GM12878 (cell line): ENCODE results near the gene MCTP2. TPM values are rescaled to one million over a fixed set of nuclear protein-coding genes. Genes with fewer than 3 reads are reported as not detected.
A peak's percentile ranks its signal among the peaks of the same experiment; 100 is the strongest.

Experiments used
- BACH1 ChIP-seq: fragments of 450-650 bp; IDR thresholded peaks from 2 replicates; pipeline ENCODE4 v1.6.1; 2017; ENCODE audit warnings: mild to moderate bottlenecking, borderline replicate concordance
- BCL11A ChIP-seq: IDR thresholded peaks from 2 replicates; pipeline ENCODE4 v1.6.1; 2011; ENCODE audit warnings: low read depth, low read length
- CBFB ChIP-seq: IDR thresholded peaks from 2 replicates; pipeline ENCODE4 v1.6.1; 2016; ENCODE audit warnings: antibody characterized with exemption, low read depth
- CBX3 ChIP-seq: fragments of 200-600 bp; sonication (generic); IDR thresholded peaks from 2 replicates; pipeline ENCODE4 v1.6.1; 2016; ENCODE audit warnings: low read depth, borderline replicate concordance
- EGR1 ChIP-seq, 2 experiments: IDR thresholded peaks; 1 replicate in 1 of 2; 2 replicates in 1 of 2; pipeline ENCODE4 v1.6.1; 2011 to 2012; ENCODE audit warnings: low read depth in 2 of 2, low read length in 2 of 2, borderline replicate concordance in 1 of 2, mild to moderate bottlenecking in 1 of 2, moderate library complexity in 1 of 2
- FOXM1 ChIP-seq: IDR thresholded peaks from 2 replicates; pipeline ENCODE4 v1.6.1; 2012; ENCODE audit warnings: low read depth, mild to moderate bottlenecking, inconsistent platforms, low read length, moderate library complexity
- HCFC1 ChIP-seq: fragments of 150-350 bp; IDR thresholded peaks from 2 replicates; pipeline ENCODE4 v1.6.1; 2014; ENCODE audit warnings: low read length
- IRF4 ChIP-seq: IDR thresholded peaks from 2 replicates; pipeline ENCODE4 v1.6.1; 2011; ENCODE audit warnings: low read depth, low read length
- MEF2B ChIP-seq: fragments of 450-650 bp; IDR thresholded peaks from 2 replicates; pipeline ENCODE4 v1.6.1; 2018; ENCODE audit warnings: mild to moderate bottlenecking, moderate library complexity; ENCODE audit not compliant: partially characterized antibody, poor library complexity, severe bottlenecking
- NFYA ChIP-seq: IDR thresholded peaks from 2 replicates; pipeline ENCODE4 v1.6.1; 2011; ENCODE audit warnings: low read depth, mild to moderate bottlenecking, low read length, improper control_type of control experiment, borderline replicate concordance
- NFYB ChIP-seq: IDR thresholded peaks from 2 replicates; pipeline ENCODE4 v1.6.1; 2011; ENCODE audit warnings: low read depth, mild to moderate bottlenecking, low read length, improper control_type of control experiment, moderate library complexity; ENCODE audit not compliant: insufficient read depth
- NR2C2 ChIP-seq: IDR thresholded peaks from 2 replicates; pipeline ENCODE4 v1.6.1; 2011; ENCODE audit warnings: borderline replicate concordance, low read depth; ENCODE audit not compliant: control insufficient read depth, insufficient read length
- PAX8 ChIP-seq: fragments of 450-650 bp; IDR thresholded peaks from 2 replicates; pipeline ENCODE4 v1.6.1; 2017; ENCODE audit warnings: mild to moderate bottlenecking, moderate library complexity
- RELA ChIP-seq: fragments of 450-650 bp; IDR thresholded peaks from 2 replicates; pipeline ENCODE4 v1.8.0; 2014; ENCODE audit warnings: borderline replicate concordance; ENCODE audit not compliant: partially characterized antibody
- SIN3A ChIP-seq: IDR thresholded peaks from 2 replicates; pipeline ENCODE4 v1.6.1; 2012; ENCODE audit warnings: low read depth, low read length, improper control_type of control experiment
- ZNF274 ChIP-seq: IDR thresholded peaks from one replicate; pipeline ENCODE4 v1.8.0; 2011; ENCODE audit not compliant: insufficient read length, insufficient read depth
- polyA plus RNA-seq, 11 experiments: library from polyadenylated mRNA; depleted of rRNA in 4 of 11; unstranded in 6 of 11; stranded (reverse) in 5 of 11; fragments of >200 nt; fragmentation: Nextera tagmentation in 4 of 11; fragmentation: Illumina TruSeq in 1 of 11; extraction: Ambion mirVana in 4 of 11; extraction: Trizol in 1 of 11; gene quantifications; 1 replicate in 1 of 11; 2 replicates in 10 of 11; pipeline versions ENCODE4 v1.2.1 to v1.2.3, GENCODE V29; 2011 to 2016; ENCODE audit warnings: inconsistent platforms in 2 of 11, missing spikeins in 2 of 11, low read depth in 1 of 11
- total RNA-seq, 4 experiments: library from RNA; depleted of rRNA in 3 of 4; stranded (reverse); fragments of >200 nt in 3 of 4; fragmentation: Illumina TruSeq in 1 of 4; extraction: Trizol in 1 of 4; gene quantifications; 2 replicates each; pipeline versions ENCODE4 v1.2.1 to v1.2.3, GENCODE V29; 2013 to 2021
- TF ChIP-seq, protein P1 (sequence below): IDR thresholded peaks from 2 replicates; pipeline ENCODE4 v1.6.1; 2012; ENCODE audit warnings: low read length, inconsistent platforms
- TF ChIP-seq, protein P2 (sequence below): IDR thresholded peaks from 2 replicates; pipeline ENCODE4 v1.6.1; 2012; ENCODE audit warnings: mild to moderate bottlenecking, low read depth, low read length
- TF ChIP-seq, protein P3 (sequence below): fragments of 450-650 bp; IDR thresholded peaks from 2 replicates; pipeline ENCODE4 v1.6.1; 2018; ENCODE audit warnings: borderline replicate concordance, mild to moderate bottlenecking; ENCODE audit not compliant: partially characterized antibody
- TF ChIP-seq, protein P4 (sequence below): fragments of 450-650 bp; IDR thresholded peaks from 2 replicates; pipeline ENCODE4 v1.6.1; 2017; ENCODE audit warnings: mild to moderate bottlenecking, moderate library complexity

Gene MCTP2
- total and polyA plus RNA-seq, 10 of the 15 experiments (the other 5 are each of a cell fraction or from before 2014, with no cell fraction given), result 0.24 to 48.5 (median 0.88) TPM

DNA sequence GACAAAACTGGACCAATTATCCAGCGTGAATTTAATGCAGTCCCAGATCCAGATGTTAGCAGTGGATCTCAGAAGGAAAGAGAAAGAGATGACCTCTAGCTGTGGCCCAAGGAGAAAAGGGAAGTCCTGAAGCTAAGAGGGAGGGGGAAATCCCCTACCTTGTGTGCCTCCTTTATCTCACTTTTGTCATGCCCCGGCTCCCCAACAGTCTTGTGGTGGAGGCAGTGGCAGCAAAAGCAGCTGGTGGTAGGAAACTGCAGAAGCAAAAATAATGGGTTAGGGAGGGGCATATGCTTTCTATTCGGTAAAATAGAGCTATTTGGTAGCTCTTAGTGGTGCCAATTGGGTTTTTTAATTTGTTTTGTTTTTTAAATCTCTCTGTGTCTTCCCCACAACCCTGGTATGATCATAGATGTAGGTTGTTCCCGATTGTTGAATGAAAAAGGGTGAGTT, 56.5 kb downstream of the MCTP2 start (continued):
- TF ChIP-seq HCFC1 (no peak), EGR1 (IDR thresholded peaks at IDR 0.05; ENCODE audit: borderline replicate concordance in 1 of 2, low read depth in 2 of 2, low read length in 2 of 2) (no peak), CBX3 (no peak), BCL11A (peak; percentile 65; the same call in 1 of the 2 replicates), NR2C2 (no peak), CBFB (no peak), IRF4 (no peak), BACH1 (no peak; the same call in 1 of the 2 replicates), RELA (peak; percentile 75), PAX8 (no peak), MEF2B (peak; percentile 41), ZNF274 (no peak), SIN3A (0 out of 2 replicates have a peak, but pooled peaks have one; percentile 48), NFYA (no peak), NFYB (no peak), FOXM1 (no peak)
- TF ChIP-seq, protein P1, sequence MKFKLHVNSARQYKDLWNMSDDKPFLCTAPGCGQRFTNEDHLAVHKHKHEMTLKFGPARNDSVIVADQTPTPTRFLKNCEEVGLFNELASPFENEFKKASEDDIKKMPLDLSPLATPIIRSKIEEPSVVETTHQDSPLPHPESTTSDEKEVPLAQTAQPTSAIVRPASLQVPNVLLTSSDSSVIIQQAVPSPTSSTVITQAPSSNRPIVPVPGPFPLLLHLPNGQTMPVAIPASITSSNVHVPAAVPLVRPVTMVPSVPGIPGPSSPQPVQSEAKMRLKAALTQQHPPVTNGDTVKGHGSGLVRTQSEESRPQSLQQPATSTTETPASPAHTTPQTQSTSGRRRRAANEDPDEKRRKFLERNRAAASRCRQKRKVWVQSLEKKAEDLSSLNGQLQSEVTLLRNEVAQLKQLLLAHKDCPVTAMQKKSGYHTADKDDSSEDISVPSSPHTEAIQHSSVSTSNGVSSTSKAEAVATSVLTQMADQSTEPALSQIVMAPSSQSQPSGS, result no peak
- TF ChIP-seq, protein P2, sequence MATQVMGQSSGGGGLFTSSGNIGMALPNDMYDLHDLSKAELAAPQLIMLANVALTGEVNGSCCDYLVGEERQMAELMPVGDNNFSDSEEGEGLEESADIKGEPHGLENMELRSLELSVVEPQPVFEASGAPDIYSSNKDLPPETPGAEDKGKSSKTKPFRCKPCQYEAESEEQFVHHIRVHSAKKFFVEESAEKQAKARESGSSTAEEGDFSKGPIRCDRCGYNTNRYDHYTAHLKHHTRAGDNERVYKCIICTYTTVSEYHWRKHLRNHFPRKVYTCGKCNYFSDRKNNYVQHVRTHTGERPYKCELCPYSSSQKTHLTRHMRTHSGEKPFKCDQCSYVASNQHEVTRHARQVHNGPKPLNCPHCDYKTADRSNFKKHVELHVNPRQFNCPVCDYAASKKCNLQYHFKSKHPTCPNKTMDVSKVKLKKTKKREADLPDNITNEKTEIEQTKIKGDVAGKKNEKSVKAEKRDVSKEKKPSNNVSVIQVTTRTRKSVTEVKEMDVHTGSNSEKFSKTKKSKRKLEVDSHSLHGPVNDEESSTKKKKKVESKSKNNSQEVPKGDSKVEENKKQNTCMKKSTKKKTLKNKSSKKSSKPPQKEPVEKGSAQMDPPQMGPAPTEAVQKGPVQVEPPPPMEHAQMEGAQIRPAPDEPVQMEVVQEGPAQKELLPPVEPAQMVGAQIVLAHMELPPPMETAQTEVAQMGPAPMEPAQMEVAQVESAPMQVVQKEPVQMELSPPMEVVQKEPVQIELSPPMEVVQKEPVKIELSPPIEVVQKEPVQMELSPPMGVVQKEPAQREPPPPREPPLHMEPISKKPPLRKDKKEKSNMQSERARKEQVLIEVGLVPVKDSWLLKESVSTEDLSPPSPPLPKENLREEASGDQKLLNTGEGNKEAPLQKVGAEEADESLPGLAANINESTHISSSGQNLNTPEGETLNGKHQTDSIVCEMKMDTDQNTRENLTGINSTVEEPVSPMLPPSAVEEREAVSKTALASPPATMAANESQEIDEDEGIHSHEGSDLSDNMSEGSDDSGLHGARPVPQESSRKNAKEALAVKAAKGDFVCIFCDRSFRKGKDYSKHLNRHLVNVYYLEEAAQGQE, result no peak
- TF ChIP-seq, protein P3, sequence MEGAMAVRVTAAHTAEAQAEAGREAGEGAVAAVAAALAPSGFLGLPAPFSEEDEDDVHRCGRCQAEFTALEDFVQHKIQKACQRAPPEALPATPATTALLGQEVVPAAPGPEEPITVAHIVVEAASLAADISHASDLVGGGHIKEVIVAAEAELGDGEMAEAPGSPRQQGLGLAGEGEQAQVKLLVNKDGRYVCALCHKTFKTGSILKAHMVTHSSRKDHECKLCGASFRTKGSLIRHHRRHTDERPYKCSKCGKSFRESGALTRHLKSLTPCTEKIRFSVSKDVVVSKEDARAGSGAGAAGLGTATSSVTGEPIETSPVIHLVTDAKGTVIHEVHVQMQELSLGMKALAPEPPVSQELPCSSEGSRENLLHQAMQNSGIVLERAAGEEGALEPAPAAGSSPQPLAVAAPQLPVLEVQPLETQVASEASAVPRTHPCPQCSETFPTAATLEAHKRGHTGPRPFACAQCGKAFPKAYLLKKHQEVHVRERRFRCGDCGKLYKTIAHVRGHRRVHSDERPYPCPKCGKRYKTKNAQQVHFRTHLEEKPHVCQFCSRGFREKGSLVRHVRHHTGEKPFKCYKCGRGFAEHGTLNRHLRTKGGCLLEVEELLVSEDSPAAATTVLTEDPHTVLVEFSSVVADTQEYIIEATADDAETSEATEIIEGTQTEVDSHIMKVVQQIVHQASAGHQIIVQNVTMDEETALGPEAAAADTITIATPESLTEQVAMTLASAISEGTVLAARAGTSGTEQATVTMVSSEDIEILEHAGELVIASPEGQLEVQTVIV, result no peak
- TF ChIP-seq, protein P4, sequence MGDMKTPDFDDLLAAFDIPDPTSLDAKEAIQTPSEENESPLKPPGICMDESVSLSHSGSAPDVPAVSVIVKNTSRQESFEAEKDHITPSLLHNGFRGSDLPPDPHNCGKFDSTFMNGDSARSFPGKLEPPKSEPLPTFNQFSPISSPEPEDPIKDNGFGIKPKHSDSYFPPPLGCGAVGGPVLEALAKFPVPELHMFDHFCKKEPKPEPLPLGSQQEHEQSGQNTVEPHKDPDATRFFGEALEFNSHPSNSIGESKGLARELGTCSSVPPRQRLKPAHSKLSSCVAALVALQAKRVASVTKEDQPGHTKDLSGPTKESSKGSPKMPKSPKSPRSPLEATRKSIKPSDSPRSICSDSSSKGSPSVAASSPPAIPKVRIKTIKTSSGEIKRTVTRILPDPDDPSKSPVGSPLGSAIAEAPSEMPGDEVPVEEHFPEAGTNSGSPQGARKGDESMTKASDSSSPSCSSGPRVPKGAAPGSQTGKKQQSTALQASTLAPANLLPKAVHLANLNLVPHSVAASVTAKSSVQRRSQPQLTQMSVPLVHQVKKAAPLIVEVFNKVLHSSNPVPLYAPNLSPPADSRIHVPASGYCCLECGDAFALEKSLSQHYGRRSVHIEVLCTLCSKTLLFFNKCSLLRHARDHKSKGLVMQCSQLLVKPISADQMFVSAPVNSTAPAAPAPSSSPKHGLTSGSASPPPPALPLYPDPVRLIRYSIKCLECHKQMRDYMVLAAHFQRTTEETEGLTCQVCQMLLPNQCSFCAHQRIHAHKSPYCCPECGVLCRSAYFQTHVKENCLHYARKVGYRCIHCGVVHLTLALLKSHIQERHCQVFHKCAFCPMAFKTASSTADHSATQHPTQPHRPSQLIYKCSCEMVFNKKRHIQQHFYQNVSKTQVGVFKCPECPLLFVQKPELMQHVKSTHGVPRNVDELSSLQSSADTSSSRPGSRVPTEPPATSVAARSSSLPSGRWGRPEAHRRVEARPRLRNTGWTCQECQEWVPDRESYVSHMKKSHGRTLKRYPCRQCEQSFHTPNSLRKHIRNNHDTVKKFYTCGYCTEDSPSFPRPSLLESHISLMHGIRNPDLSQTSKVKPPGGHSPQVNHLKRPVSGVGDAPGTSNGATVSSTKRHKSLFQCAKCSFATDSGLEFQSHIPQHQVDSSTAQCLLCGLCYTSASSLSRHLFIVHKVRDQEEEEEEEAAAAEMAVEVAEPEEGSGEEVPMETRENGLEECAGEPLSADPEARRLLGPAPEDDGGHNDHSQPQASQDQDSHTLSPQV, result no peak
